COLO668 (cell line): Measurements from ENCODE around the gene GALNT17.
"Not testable (repeated sequence)": the region's sequence is repeated elsewhere in the genome, so short reads cannot be mapped to it uniquely, and the experiment has no call there.

ENCODE experiments used
- DNase-seq: peaks from one replicate; lab custom pipeline; 2025; ENCODE audit not compliant: unreplicated experiment; lab: John Stamatoyannopoulos, UW

GALNT17 gene

DNA sequence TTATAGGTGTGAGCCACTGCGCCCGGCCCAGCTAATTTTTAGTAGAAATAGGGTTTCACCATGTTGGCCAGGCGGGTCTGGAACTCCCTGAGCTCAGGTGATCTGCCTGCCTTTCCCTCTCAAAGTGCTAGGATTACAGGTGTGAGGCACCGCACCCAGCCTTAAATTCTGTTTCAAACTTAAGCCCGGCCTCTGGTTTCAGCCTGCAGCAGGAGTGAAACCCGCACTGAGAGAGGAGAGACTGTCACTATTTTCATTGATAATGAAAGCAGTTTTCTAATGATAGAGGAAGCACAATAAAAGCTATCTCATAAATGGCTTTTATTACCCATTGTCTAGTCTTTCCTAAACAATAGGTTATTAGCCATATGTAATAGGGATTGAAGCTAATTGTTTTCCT is 415.5 kb downstream of the GALNT17 start:
- no peak for DNase-seq

DNA sequence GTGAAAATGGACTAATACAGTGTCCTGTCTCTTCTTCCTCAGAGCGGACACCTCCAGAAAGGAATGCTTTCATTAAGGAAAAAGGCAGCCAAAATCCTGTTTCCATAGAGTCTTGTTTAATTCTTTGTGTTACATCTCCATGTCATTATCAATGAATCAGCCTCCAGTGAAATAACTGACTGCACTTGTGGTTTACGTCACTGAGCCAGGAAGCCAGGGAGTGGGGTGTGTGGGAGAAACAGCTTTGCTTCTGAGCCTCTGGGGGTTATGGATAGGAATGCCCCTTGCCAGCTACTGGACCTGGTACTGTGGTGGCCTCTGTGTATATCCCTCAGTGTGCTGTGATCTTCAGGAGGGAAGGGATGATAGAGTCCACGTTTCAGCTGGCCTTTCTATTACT is 416.8 kb downstream of the GALNT17 start:
- no peak for DNase-seq

DNA sequence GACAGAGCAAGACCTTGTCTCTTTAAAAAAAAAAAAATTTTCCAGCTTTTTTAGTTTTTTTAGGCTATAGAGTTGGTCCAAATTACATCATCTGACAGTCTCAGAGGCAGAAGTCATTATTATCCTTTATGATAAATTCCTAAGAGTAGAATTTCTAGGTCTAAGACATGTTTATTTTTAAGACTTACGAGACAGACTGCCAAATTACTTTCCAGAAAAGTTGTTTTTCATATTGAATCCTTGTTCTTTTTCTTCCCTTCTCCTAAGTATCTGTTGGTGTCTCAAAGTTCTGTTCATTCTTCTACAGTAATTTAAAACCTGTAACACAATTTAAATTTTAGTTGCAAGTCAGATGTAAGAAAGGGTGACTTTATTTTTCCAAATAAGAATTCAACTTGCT is 421.4 kb downstream of the GALNT17 start:
- no peak for DNase-seq

DNA sequence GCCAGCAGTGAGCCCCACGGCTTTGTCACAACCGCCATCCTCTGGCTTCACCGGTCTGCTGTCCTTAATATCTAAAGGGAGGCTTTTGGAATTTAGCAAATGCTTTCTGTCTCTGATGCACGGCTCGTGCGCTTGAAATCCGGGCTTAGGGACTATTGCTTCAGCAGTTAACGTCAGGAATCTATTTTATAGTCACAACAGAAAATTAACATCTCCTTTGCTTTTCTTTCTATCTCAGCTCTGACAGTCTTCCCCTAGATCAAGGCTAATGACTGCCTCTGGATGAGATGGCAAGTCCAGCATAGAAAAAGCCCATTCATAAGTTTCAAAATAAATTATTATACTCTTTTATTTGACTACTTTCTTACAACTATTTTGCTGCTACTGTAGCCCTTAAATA is 423.8 kb downstream of the GALNT17 start:
- no peak for DNase-seq

DNA sequence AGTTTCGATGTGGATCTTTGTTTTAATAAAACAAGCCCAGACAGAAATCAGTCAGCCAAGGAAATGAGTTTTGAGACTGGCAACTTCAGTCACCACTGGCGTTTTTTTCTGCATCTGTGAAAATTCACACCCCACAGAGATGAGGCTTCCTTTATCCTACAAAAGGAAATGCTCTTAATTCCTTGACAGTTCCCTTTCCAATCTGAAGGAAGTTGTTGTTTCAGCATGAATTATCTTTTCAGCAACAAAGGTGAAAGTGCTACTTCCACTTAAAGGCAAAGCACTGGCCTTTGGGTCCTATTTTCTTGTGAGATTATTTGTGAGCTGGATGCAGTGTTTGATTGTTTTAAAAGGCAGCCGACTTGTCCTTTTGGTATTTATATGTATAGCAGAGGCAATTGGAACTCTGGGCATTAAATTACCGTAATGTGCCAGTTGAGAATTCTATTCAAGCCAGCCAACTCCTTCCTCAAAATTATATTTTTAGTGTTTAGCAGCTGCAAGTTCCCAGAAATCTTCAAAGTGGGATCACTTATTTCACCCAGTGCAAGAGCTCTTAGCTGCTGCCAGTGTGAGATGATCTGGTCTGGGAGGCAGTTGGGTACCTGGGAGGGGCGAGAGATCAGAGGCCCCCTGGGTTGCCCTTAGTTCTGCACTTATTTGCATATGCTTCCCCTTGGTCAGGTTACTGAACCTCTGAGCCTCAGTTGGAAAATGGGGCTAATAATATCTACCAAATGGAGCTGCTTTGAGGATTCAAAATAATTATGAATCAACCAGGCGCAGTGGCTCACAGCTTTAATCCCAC is 427.1 kb downstream of the GALNT17 start:
- no peak for DNase-seq

DNA sequence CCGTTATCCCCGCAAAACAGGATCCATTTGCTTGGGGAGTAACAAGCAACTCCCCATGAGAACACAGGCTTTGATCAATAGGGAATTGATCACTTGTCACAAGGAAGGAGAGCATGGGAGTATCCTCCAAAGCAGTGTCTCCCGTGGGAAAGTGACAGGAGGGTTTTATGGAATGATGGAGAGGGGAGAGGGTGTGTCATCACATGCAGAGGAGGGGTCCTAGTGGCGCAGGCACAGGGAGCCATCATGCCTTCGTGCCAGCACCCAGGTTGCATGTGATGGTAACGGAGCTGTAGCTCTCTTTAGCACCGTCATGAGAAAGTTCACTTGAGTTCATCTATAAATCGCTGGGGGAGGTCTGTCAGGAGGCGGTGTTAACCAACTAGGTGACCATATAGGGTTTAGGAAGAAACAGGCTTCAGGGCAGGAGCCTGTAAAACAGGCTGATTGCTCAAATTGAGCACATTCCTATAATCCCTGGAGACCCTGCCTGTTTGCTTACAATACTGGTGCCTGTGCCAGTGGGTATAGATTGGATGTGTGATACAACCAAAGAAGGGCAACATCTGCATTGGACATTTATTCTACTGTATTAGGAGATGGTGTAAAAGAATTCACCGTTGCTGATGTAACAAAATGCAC is 428.5 kb downstream of the GALNT17 start:
- DNase-seq, result no peak

DNA sequence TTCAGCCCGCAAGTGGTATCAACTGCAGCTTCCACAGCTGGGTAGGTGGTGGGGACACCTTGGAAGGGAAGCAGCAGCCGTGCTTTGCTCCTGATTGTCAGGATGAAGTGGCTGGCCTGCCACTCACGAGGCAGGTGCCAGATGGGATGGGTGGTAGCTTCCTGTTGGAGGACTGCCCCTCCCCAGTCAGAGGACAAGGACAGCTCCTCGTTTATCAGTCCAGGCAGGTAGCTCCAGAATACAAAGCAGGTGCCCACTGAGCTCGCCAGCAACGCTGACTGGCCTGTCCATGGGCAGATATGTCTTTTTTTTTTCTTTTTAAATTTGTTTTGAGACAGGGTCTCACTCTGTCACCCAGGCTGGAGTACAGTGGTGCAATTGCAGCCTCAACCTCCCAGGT is 431.3 kb downstream of the GALNT17 start:
- no peak for DNase-seq

DNA sequence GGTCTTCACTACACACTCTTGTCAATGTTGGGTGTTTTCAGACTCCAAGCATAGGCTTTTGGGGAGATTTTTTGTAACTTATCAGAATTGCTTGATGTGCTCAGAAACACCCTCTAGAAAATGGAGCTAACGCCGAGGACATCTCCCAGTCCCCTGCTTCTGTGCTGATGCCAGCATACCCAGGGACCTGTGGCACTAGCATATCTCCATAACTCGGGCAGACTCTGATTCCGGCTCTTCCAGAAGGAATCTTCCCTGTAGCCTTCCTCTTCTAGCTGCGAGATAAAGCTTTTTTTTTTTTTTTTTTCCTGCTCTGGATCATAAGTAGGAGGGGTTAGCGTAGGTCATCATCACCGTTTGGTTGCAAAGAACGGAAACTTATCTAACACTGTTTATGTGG is 434.4 kb downstream of the GALNT17 start:
- DNase-seq, result no peak

DNA sequence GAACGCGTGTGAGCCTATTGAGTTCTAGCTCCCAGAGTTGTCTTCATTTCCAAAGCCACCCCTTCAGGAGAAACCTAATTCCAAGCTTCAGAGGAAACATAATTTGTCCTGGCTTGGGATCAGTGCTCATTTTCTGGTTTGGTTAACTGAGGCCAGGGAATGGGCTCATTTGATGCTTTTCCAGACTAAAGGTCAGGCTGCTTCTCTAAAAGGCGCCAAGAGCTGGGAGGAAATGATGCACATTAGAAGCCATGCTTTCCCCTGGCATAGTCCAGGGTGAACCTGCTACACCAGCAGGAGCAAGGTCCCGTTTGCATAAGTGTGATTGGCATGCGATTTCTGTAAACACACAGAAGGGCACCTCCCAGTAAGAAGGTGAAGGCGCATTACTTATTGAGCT is 435.0 kb downstream of the GALNT17 start:
- no peak for DNase-seq

DNA sequence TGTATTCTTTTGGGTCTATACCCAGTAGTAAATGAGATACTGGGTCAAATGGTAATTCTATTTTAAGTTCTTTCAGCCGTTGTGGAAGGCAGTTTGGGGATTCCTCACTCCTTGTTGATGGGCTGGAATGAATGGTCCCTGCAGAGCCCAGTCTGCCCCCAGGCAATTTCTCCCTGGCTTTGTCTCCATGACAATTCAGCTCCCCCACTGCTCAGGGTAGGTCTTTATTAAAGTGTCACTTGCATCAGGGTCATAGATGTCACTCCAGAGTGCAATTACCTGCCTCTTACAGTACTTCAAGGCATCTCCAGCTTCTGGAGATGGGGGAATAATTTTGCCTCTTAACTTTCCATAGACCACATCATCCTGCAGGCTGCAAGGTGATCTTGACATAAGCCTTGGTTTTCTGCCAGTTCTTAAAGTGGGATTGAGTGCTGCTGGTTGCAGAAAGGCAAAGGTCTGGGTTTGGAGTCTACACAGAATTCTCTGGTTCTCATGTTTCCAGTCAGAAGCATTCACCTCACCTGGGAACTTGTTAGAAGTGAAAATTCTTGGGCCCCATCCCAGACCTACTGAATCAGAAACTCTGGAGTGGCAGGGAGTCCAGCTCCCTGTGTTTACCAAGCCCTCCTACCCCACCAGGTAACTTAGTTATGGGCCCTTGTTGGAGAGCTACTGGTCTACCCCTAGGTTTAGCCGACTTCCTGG is 442.4 kb downstream of the GALNT17 start:
- DNase-seq, result no peak

DNA sequence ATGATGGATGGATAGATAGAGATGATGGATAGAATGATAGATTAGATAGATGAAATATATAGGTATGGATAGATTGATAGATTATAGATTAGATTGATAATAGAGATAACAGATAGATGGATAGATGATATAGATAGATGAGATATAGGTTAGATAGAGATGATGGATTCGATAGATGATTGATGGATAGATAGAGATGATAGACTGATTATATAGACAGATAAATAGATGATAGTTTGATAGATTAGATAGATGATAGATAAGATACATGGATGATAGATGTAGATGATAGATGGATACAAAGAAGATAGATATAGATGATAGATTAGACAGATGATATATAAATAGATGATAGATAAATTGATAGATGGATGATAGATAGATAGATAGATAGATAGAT is 448.1 kb downstream of the GALNT17 start:
- DNase-seq, result no peak

DNA sequence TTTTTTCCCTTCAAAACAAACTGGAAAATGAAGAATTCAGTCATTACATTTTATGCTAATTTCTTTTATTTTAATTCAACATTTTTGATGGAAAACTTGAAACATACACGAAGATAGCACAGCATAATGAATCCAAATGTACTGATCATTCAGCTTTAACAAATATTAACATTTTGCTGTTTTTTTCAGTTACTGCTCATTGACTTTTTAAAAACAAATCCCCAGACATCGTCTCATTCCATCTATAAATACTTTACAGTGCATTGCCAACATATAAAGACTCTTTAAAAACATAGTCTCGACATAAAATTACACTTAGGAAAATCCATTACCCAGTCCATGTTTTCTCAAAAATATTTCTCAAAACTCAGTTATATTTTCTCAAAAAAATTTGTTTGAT is 452.3 kb downstream of the GALNT17 start:
- no peak for DNase-seq

DNA sequence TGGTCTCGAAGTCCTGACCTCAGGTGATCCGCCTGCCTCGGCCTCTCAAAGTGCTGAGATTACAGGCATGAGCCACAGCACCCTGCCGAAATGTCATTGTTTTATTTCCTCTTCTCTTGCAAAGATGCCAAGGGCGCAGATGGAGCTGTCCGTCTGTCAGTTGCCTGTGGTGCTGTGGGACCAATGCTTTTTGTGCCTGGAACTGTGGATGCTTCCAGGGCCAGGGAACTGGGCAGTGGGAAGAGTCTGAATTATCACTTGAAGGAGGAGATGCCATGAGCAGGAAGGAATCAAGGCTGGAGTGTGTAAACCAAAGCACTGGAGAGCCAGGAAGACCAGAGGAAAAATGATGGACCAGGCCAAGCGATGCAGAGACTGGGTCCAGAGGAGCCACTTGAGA is 459.9 kb downstream of the GALNT17 start:
- DNase-seq, result no peak

DNA sequence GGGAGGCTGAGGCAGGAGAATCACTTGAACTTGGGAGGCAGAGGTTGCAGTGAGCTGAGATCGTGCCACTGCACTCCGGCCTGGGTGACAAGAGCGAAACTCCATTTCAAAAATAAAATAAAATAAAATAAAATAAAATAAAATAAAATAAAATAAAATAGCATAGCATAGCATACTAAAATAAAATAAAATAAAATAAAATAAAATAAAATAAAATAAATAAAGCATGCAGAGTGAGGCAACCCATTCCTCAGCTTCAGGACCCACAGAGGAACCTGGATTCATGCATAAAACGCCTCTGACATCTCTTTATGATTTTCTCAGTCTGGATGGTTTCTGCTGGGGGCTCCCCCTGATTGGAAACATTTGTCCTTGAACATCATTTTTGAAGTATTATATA is 460.4 kb downstream of the GALNT17 start:
- not testable (repeated sequence) for DNase-seq

DNA sequence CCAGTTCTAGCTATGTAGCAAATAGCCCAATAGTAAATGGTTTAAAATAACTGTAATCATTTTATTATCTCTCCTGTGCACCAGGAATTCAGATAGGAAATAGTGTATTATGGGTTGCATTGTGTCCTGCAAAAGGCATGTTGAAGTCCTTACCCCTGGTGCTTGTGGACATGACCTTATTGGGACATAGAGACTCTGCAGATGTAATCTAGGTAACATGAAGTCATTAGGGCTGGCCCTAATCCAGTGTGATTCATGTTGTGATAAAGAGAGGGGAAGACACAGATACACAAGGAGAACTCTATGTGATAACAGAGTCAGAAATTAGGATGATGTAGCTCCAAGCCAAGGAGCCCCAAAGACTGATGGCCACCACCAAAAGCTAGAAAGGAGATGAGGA is 462.8 kb downstream of the GALNT17 start:
- no peak for DNase-seq

DNA sequence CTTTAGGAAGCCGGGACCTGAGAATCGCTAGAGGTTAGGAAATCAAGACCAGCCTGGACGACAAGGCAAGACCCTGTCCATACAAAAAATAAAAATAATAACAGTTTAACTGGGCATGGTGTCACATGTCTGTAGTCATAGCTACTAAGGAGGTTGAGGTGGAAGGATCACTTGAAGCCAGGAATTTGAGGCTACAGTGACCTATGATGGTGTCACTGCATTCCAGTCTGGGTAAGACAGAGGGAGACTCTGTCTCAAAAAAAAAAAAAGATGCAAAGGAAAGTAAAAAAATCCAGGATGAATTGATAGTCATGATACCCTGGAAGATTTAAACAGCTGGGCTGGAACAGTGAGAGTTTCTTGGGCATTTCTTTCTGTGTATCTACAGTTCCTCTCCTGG is 463.2 kb downstream of the GALNT17 start:
- DNase-seq, result no peak

DNA sequence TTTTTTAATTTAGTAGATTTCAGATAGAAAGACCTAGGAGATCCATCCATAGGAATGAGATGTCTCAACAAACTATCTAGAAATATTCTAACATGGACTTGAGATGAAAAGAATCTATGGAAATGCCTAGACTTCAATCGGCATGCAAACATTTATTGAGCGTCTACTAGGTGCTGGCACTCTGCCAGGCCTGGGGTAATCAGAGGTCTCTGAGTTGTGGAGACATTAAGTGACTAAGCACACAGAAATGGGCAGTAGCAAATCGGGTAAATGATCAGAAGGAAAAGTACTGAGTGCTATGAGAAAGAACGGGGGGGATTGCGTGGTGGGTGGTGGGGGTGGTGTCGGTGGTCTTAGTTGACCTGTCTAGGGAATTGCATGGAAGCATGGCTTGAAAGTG is 466.6 kb downstream of the GALNT17 start:
- DNase-seq, result no peak

DNA sequence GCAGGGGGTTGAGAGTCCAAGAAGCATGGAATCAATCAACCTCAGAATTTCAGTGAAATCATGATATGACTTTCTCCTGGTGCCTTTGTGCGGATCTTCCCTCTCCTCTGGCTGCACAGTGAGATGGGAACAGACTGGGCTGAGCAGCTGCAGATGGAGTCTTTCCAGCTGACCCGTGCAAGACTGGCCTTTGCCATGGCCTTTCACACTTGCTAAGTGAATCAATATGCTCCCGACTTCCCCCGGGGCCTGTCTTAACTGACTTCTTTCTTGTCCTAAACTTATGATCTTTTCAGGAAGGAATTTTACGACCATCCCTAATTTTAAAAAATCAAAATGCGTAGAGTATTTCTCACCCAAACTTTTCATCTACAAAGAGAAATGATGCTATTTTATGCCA is 469.9 kb downstream of the GALNT17 start:
- no peak for DNase-seq

DNA sequence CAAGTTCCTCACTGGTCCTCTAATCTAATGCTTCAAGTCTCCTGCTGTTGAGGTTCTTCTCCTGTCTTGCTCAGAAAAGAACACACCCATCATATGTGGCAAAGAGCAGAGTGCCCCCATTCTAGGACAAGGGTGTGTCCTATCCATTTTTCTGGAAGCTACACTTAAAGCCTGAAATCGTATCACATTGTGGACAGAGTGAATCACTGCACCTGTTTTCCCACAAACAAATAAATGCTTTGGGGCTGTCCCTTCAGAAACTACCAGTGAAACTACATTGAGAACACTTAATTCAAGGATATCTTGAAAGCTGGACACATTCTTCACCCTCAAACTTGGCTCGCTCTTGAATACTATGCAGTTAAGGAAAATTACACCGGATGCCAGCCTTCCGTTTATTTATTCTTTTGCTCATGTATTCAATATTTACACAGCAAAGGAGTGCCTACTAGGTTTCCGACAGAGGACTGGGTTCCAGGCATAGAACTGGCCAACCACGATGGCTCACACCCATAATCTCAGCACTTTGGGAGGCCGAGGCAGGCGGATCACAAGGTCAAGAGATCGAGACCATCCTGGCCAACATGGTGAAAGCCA is 473.0 kb downstream of the GALNT17 start:
- no peak for DNase-seq

DNA sequence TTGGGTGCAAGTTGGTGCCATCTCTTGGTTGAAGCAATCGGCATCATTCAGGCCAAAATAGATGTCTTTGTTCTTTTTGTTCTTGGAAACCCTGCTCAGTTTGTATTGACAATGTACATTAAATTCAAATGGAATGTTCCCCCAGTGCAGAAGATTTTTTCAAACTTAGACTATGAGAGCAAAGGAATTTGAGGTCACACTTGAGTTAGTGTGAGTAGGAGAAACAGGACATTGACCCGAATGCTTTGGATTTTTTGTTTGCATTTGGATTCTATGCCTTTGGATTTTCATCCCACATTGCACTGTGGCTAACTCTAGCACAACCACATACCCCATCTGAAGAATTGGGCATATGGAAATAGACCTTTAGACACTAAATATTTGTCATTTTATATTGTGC is 480.0 kb downstream of the GALNT17 start:
- no peak for DNase-seq

DNA sequence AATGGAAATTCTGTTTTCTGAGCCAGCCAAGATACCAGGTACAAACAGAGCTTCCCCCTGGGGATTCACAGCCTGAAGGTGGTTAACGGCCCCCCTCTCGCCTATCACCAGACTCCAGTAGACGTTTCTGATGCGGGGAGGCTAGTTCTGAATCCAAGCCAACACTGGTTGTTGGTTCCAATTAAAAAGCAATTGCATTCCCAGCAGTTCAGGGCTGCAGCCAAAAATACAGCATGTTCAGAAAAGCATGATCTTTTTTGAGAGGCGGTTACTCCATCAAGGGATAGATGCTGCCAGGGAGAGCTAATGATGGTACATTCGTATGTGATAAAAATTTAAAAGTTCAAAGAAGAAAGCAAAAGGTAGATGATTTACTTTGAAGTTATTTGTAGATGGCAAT is 481.0 kb downstream of the GALNT17 start:
- no peak for DNase-seq

DNA sequence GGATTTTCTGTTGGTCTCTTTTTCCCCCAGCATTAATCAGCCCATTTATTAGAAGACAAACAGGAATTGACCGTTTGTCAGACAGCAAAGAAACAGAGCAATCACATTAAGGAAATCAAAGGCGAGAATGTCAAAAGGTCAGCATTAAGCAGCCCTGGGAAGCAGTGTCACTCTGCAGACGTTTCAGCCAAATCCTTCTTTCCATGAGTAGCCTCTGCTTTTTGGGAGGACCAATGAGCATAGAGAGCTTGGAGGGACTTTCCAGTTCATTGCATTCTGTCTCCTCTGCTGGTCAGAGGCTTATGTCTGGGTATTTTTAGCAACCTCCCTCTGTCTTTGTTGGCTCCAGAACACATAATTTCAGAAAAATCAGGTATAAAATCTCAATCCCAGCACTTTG is 481.4 kb downstream of the GALNT17 start:
- no peak for DNase-seq
